CD14-positive monocyte (primary cell): ENCODE measurements around the gene PPFIBP1. TPM values are rescaled to one million over a fixed set of nuclear protein-coding genes. Genes with fewer than 3 reads are reported as not detected.

Experiments
- DNase-seq, 3 donors: peaks; one replicate each; pipeline ENCODE4 v3.0.0-alpha.2; 2011 to 2022
- H2AFZ ChIP-seq: 2 replicates; pipeline ENCODE4 v1.6.0; 2012; ENCODE audit warnings: mild to moderate bottlenecking, low read depth, low read length, inconsistent platforms; ENCODE audit not compliant: insufficient read depth, poor library complexity, severe bottlenecking
- H3K27ac ChIP-seq, 2 donors: 1 replicate in 1 of 2; 2 replicates in 1 of 2; pipeline ENCODE4 v1.5.1; 2012 to 2013; ENCODE audit warnings: low read length in 2 of 2, control low read depth in 1 of 2, inconsistent platforms in 1 of 2, low read depth in 1 of 2, mild to moderate bottlenecking in 1 of 2
- H3K27me3 ChIP-seq, 2 donors: one replicate each; pipeline versions ENCODE4 v1.6.0 to v1.6.1; 2011 to 2013; ENCODE audit warnings: low read length in 2 of 2; ENCODE audit not compliant: control insufficient read depth in 2 of 2, insufficient read depth in 2 of 2
- H3K36me3 ChIP-seq, 2 donors: replicated peaks in 1 of 2; 1 replicate in 1 of 2; 2 replicates in 1 of 2; pipeline versions ENCODE4 v1.5.1 to v1.6.1; 2012 to 2013; ENCODE audit warnings: low read length in 2 of 2, control low read depth in 1 of 2, inconsistent platforms in 1 of 2, mild to moderate bottlenecking in 1 of 2; ENCODE audit not compliant: insufficient read depth in 2 of 2, control insufficient read depth in 1 of 2
- H3K4me1 ChIP-seq, 2 donors: 1 replicate in 1 of 2; 2 replicates in 1 of 2; pipeline versions ENCODE4 v1.5.1 to v1.6.1; 2012 to 2013; ENCODE audit warnings: low read length in 2 of 2, control low read depth in 1 of 2, inconsistent platforms in 1 of 2, mild to moderate bottlenecking in 1 of 2, moderate library complexity in 1 of 2; ENCODE audit not compliant: insufficient read depth in 2 of 2, control insufficient read depth in 1 of 2
- H3K4me2 ChIP-seq: replicated peaks from 2 replicates; pipeline ENCODE3; 2012; ENCODE audit warnings: low read length, moderate library complexity, mild to moderate bottlenecking; ENCODE audit not compliant: poor library complexity, severe bottlenecking; ENCODE audit errors: extremely low read depth
- H3K4me3 ChIP-seq, 3 experiments: fragments of 200-600 bp in 1 of 3; sonication (generic) in 1 of 3; replicated peaks in 1 of 3; 1 replicate in 2 of 3; 2 replicates in 1 of 3; pipeline ENCODE4 v1.5.1; 2011 to 2013; ENCODE audit warnings: low read length in 3 of 3, mild to moderate bottlenecking in 3 of 3, control low read depth in 2 of 3, low read depth in 2 of 3, inconsistent platforms in 1 of 3, moderate library complexity in 1 of 3
- H3K79me2 ChIP-seq: 2 replicates; pipeline ENCODE4 v1.6.0; 2012; ENCODE audit warnings: mild to moderate bottlenecking, control low read depth, inconsistent platforms, low read length, moderate library complexity; ENCODE audit not compliant: insufficient read depth
- H3K9ac ChIP-seq: 2 replicates; pipeline ENCODE4 v1.6.0; 2017; ENCODE audit warnings: low read length, mild to moderate bottlenecking; ENCODE audit not compliant: insufficient read depth, poor library complexity, severe bottlenecking
- H3K9me3 ChIP-seq, 2 donors: replicated peaks in 1 of 2; 1 replicate in 1 of 2; 2 replicates in 1 of 2; pipeline versions ENCODE4 v1.5.1 to v1.6.1; 2012 to 2013; ENCODE audit warnings: low read length in 2 of 2, control low read depth in 1 of 2; ENCODE audit not compliant: control insufficient read depth in 1 of 2, insufficient read depth in 1 of 2
- H4K20me1 ChIP-seq: 2 replicates; pipeline ENCODE4 v1.6.0; 2012; ENCODE audit warnings: mild to moderate bottlenecking, low read length, control low read depth, moderate library complexity; ENCODE audit not compliant: insufficient read depth
- H3K27ac Mint-ChIP-seq, 7 donors: one replicate each; pipeline ENCODE4 v1.8.0; 2020; ENCODE audit warnings: mild to moderate bottlenecking in 7 of 7, mixed read lengths in 7 of 7, moderate library complexity in 6 of 7, inconsistent platforms in 2 of 7
- H3K27me3 Mint-ChIP-seq, 3 donors: one replicate each; pipeline ENCODE4 v1.8.0; 2021 to 2022; ENCODE audit warnings: low read depth in 3 of 3, mild to moderate bottlenecking in 3 of 3, mixed read lengths in 3 of 3, moderate library complexity in 3 of 3, inconsistent platforms in 1 of 3
- H3K36me3 Mint-ChIP-seq, 2 donors: one replicate each; pipeline ENCODE4 v1.8.0; 2020; ENCODE audit warnings: mixed read lengths in 2 of 2, inconsistent platforms in 1 of 2, mild to moderate bottlenecking in 1 of 2
- H3K4me1 Mint-ChIP-seq: one replicate; pipeline ENCODE4 v1.8.0; 2020; ENCODE audit warnings: mild to moderate bottlenecking, mixed read lengths
- H3K4me3 Mint-ChIP-seq, 2 donors: one replicate each; pipeline ENCODE4 v1.8.0; 2020; ENCODE audit warnings: mild to moderate bottlenecking in 2 of 2, mixed read lengths in 2 of 2, moderate library complexity in 1 of 2
- H3K9me3 Mint-ChIP-seq, 7 donors: one replicate each; pipeline ENCODE4 v1.8.0; 2020 to 2022; ENCODE audit warnings: mixed read lengths in 7 of 7, mild to moderate bottlenecking in 6 of 7, moderate library complexity in 6 of 7, inconsistent platforms in 2 of 7
- WGBS: methylation state at CpG from one replicate; pipeline ENCODE4 v1.1.5; 2013; ENCODE audit warnings: missing lambda C conversion rate; ENCODE audit not compliant: insufficient coverage; 5-methylcytosine and 5-hydroxymethylcytosine counted together
- intact Hi-C, 2 donors: fragments of 100-400 bp; cut with micrococcal nuclease; formaldehyde crosslinking; loops; one replicate each; pipeline versions ENCODE4 v1.15.0 to v1.15.1; 2023
- polyA plus RNA-seq, 3 donors: library from polyadenylated mRNA; depleted of rRNA in 1 of 3; unstranded in 2 of 3; stranded (reverse) in 1 of 3; fragments of 300-500 nt in 2 of 3; fragments of >200 nt in 1 of 3; fragmentation: Illumina TruSeq in 2 of 3; gene quantifications; 1 replicate in 2 of 3; 2 replicates in 1 of 3; pipeline ENCODE4 v1.2.3, GENCODE V29; 2012 to 2021
- TF ChIP-seq, protein P1 (sequence below): fragments of 200-600 bp; IDR thresholded peaks from one replicate; pipeline ENCODE4 v1.8.0; 2022; ENCODE audit warnings: antibody characterized with exemption, mild to moderate bottlenecking

PPFIBP1 gene
- polyA plus RNA-seq, 3 donors = 0.25 to 0.79 (median 0.53) TPM

DNA sequence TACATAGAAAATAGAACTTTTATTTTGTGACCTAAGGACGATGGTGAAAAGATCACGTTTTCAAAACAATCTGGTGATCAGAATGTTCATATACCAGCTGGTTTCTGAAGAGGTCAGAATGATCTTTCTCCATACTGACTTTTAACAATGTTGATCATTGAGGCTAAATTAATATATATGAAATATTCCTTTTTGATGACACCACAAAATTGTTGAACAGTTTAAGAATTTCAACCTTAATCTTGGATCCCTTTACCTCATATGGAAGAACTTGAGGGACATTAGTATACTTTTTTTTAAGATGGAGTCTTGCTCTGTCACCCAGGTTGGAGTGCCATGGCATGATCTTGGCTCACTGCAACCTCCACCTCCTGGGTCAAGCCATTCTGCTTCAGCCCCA, 169.4 kb downstream of the PPFIBP1 start:
- no CpG with 5 or more reads among the region's 2 CpGs for WGBS
- Histone ChIP-seq H3K9ac (no peak overlapping the region), H3K27me3 (no peaks in the 10 kb centered on the region), H2AFZ (no peak overlapping the region), H3K4me1 (no peaks in the 10 kb centered on the region), H3K9me3 (no peaks in the 10 kb centered on the region), H4K20me1 (no peaks in the 10 kb centered on the region), H3K4me2 (no peak overlapping the region), H3K27ac (no peak overlapping the region), H3K36me3 (no peaks in the 10 kb centered on the region), H3K79me2 (no peaks in the 10 kb centered on the region), H3K4me3 (no peak overlapping the region)
- Mint-ChIP-seq H3K4me3 (no peak overlapping the region), H3K27me3 (peaks cover 0 to 1% (median 0%) of the 10 kb centered on the region in 3 donors), H3K27ac (no peak overlapping the region), H3K4me1 (no peaks in the 10 kb centered on the region), H3K9me3 (no peaks in the 10 kb centered on the region), H3K36me3 (peaks cover 0 to 3% of the 10 kb centered on the region in 2 donors)
- TF ChIP-seq, protein P1, sequence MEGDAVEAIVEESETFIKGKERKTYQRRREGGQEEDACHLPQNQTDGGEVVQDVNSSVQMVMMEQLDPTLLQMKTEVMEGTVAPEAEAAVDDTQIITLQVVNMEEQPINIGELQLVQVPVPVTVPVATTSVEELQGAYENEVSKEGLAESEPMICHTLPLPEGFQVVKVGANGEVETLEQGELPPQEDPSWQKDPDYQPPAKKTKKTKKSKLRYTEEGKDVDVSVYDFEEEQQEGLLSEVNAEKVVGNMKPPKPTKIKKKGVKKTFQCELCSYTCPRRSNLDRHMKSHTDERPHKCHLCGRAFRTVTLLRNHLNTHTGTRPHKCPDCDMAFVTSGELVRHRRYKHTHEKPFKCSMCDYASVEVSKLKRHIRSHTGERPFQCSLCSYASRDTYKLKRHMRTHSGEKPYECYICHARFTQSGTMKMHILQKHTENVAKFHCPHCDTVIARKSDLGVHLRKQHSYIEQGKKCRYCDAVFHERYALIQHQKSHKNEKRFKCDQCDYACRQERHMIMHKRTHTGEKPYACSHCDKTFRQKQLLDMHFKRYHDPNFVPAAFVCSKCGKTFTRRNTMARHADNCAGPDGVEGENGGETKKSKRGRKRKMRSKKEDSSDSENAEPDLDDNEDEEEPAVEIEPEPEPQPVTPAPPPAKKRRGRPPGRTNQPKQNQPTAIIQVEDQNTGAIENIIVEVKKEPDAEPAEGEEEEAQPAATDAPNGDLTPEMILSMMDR = no peak
- DNase-seq = no peak
- intact Hi-C loops = no loop called here

GRCh38 chr12:27695556-27696292, 171.7 kb downstream of the PPFIBP1 start:
- no peaks in the 10 kb centered on the region for H3K79me2 ChIP-seq
- no peak overlapping the region for H3K4me3 ChIP-seq
- H4K20me1 ChIP-seq = no peaks in the 10 kb centered on the region
- no peaks in the 10 kb centered on the region for H3K4me1 Mint-ChIP-seq
- TF ChIP-seq, protein P1 = no peak
- H3K9ac ChIP-seq = no peak overlapping the region
- H2AFZ ChIP-seq = no peak overlapping the region
- H3K9me3 Mint-ChIP-seq = no peaks in the 10 kb centered on the region
- no peaks in the 10 kb centered on the region for H3K36me3 Mint-ChIP-seq
- no peaks in the 10 kb centered on the region for H3K27me3 ChIP-seq
- H3K27me3 Mint-ChIP-seq = peaks cover 0 to 2% (median 0%) of the 10 kb centered on the region in 3 donors
- H3K27ac Mint-ChIP-seq = no peak overlapping the region
- no peak overlapping the region for H3K4me2 ChIP-seq
- WGBS = no CpG with 5 or more reads among the region's 6 CpGs
- H3K9me3 ChIP-seq = no peaks in the 10 kb centered on the region
- no peak overlapping the region for H3K27ac ChIP-seq
- no peaks in the 10 kb centered on the region for H3K4me1 ChIP-seq
- no peak overlapping the region for H3K4me3 Mint-ChIP-seq
- intact Hi-C loops = no loop called here
- no peak for DNase-seq
- no peaks in the 10 kb centered on the region for H3K36me3 ChIP-seq
